ENCODE measurements around the gene DPEP1.

DPEP1 gene

GRCh38 chr16:89610108-89610453 is 3.4 kb upstream of the DPEP1 start:
- TF ChIP-seq CTCF (IDR thresholded peaks at IDR 0.05; ENCODE audit: low read depth, low read length) = no peak
- H3K4me3 ChIP-seq (ENCODE audit: low read depth, low read length) = no peak overlapping the region

- H3K4me3 ChIP-seq (ENCODE audit: low read depth, low read length) = no peak overlapping the region
- TF ChIP-seq CTCF (IDR thresholded peaks at IDR 0.05; ENCODE audit: low read depth, low read length) = no peak
These were observed 851 bp upstream of the DPEP1 start for GRCh38 chr16:89612415-89613166.

- H3K4me3 ChIP-seq (ENCODE audit: low read depth, low read length) = no peak overlapping the region
- TF ChIP-seq CTCF (IDR thresholded peaks at IDR 0.05; ENCODE audit: low read depth, low read length) = no peak
These were observed 565 bp downstream of the DPEP1 start for GRCh38 chr16:89613954-89614459.

GRCh38 chr16:89615176-89615575 is 1.7 kb downstream of the DPEP1 start:
- H3K4me3 ChIP-seq (ENCODE audit: low read depth, low read length) = no peak overlapping the region

GRCh38 chr16:89615596-89616090 is 2.2 kb downstream of the DPEP1 start:
- H3K4me3 ChIP-seq (ENCODE audit: low read depth, low read length) = no peak overlapping the region
- peak; percentile 51 for TF ChIP-seq CTCF (IDR thresholded peaks at IDR 0.05; ENCODE audit: low read depth, low read length)

More at GRCh38 chr16:89615176-89615575, 1.7 kb downstream of the DPEP1 start:
- TF ChIP-seq CTCF (IDR thresholded peaks at IDR 0.05; ENCODE audit: low read depth, low read length) = no peak

GRCh38 chr16:89616623-89617022 is 3.2 kb downstream of the DPEP1 start:
- H3K4me3 ChIP-seq (ENCODE audit: low read depth, low read length) = no peak overlapping the region
- no peak for TF ChIP-seq CTCF (IDR thresholded peaks at IDR 0.05; ENCODE audit: low read depth, low read length)

- no peak for TF ChIP-seq CTCF (IDR thresholded peaks at IDR 0.05; ENCODE audit: low read depth, low read length)
These were observed 3.6 kb downstream of the DPEP1 start for GRCh38 chr16:89617036-89617435.

More at GRCh38 chr16:89617036-89617435, 3.6 kb downstream of the DPEP1 start:
- H3K4me3 ChIP-seq (ENCODE audit: low read depth, low read length) = no peak overlapping the region

All from WI38 (cell line).